ENCODE results near the gene CHAF1A. TPM values are rescaled to one million over a fixed set of nuclear protein-coding genes. Genes with fewer than 3 reads are reported as not detected.

Gene CHAF1A
- total and polyA plus RNA-seq, 7 experiments from 2014 or later, result 3.2 to 71.2 (median 12.4) TPM

DNA sequence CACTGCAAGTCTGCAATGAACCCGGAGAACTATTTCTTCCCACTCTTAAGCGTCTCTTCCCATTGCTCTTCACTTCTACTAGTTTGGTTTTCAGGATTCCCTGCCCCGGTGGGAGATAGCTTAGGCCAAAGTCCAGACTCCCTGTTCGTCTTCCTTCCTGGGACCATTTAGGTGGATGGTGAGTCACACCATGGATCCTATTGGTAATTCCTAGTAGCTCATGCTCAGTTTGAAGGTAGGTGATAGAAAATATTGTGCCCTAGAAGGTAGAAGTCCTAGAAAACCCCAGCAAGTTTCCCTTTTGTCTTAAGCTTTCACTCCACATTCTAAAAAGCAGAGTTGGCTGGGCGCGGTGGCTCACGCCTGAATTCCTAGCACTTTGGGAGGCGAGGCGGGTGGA is 13.8 kb downstream of the CHAF1A start:
- H3K9me3 Mint-ChIP-seq, result no peaks in the 10 kb centered on the region
- peaks cover 0 to 14% (median 8%) of the 10 kb centered on the region in 5 donors for H3K36me3 Mint-ChIP-seq
- ChIA-PET CTCF (no interaction called here), POLR2A (interaction anchor here (0.7 to 1.3 kb wide), 2 partner anchors 11 to 21 kb away, joined by 3 to 6 read pairs; no protein-coding TSS in a partner anchor)
- intact Hi-C loops (cut with micrococcal nuclease), result no loop called here
- H3K27me3 Mint-ChIP-seq, result no peaks in the 10 kb centered on the region
- H3K4me3 Mint-ChIP-seq, result no peak overlapping the region
- Histone ChIP-seq H3K4me1 (ENCODE audit: control insufficient read depth in 2 of 2, insufficient read depth in 2 of 2, low read length in 2 of 2) (no peaks in the 10 kb centered on the region), H3K4me3 (ENCODE audit: low read length) (no peak overlapping the region), H3K36me3 (ENCODE audit: control insufficient read depth in 2 of 3, insufficient read depth in 3 of 3, low read length in 3 of 3) (peaks cover 0 to 6% (median 0%) of the 10 kb centered on the region in 3 experiments), H3K27ac (ENCODE audit: low read depth, low read length) (no peak overlapping the region), H3K27me3 (ENCODE audit: control insufficient read depth in 2 of 2, insufficient read depth in 2 of 2, low read length in 2 of 2) (no peaks in the 10 kb centered on the region), H3K9me3 (ENCODE audit: control insufficient read depth in 2 of 3, low read length in 3 of 3) (no peaks in the 10 kb centered on the region)
- H3K27ac Mint-ChIP-seq, result no peak overlapping the region
- H3K4me1 Mint-ChIP-seq, result peaks cover 0 to 4% (median 0%) of the 10 kb centered on the region in 7 donors
- DNase-seq (no peak), ATAC-seq (no peak)

DNA sequence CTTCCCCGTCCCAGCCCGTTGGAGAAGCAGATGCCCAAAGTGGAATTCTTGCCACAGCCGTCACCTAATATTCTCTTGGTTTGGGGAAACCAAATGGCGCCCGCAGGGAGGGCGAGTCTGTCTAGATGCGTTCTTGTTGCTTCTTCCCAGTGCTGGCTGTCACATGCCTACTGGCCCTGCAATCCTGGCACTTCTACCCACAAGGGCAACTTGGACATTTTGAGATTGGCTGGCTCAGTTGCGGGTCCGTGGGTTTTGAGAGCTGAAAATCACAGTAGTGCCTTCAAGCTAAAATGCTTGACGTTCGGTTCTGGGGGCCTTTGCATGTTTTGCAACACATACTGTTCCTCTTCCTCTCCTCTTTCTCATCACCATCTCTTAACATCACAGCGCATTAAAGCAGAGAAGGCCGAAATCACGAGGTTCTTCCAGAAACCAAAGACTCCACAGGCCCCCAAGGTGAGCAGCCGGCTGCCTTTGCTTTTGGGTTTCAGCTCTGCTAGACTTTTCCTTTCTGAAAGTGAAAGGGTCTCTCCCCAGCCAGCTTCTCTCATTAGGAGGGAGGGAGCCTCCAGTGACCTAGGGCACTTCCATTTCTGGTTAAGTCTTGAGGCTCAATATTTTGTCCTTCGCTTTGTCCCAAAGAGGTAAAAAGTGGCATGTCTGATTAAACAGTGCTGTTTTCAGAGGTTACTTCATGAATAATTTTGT is 21.1 kb downstream of the CHAF1A start:
- intact Hi-C loops (cut with micrococcal nuclease), result no loop called here
- no peak for DNase-seq
- H3K27ac Mint-ChIP-seq, result no peak overlapping the region
- peaks cover 0 to 29% (median 5%) of the 10 kb centered on the region in 5 donors for H3K36me3 Mint-ChIP-seq
- H3K4me3 ChIP-seq (ENCODE audit: low read length), result no peak overlapping the region
- peaks cover 0 to 10% (median 0%) of the 10 kb centered on the region in 3 experiments for H3K36me3 ChIP-seq (ENCODE audit: control insufficient read depth in 2 of 3, insufficient read depth in 3 of 3, low read length in 3 of 3)
- H3K27me3 ChIP-seq (ENCODE audit: control insufficient read depth in 2 of 2, insufficient read depth in 2 of 2, low read length in 2 of 2), result no peaks in the 10 kb centered on the region
- H3K4me1 Mint-ChIP-seq, result peaks cover 0 to 9% (median 0%) of the 10 kb centered on the region in 7 donors
- ATAC-seq, result no peak
- H3K27ac ChIP-seq (ENCODE audit: low read depth, low read length), result no peak overlapping the region
- no peaks in the 10 kb centered on the region for H3K9me3 Mint-ChIP-seq
- H3K4me3 Mint-ChIP-seq, result no peak overlapping the region
- CTCF ChIA-PET, result no interaction called here
- POLR2A ChIA-PET, result no interaction called here
- H3K4me1 ChIP-seq (ENCODE audit: control insufficient read depth in 2 of 2, insufficient read depth in 2 of 2, low read length in 2 of 2), result no peaks in the 10 kb centered on the region
- H3K27me3 Mint-ChIP-seq, result no peaks in the 10 kb centered on the region
- no peaks in the 10 kb centered on the region for H3K9me3 ChIP-seq (ENCODE audit: control insufficient read depth in 2 of 3, low read length in 3 of 3)

DNA sequence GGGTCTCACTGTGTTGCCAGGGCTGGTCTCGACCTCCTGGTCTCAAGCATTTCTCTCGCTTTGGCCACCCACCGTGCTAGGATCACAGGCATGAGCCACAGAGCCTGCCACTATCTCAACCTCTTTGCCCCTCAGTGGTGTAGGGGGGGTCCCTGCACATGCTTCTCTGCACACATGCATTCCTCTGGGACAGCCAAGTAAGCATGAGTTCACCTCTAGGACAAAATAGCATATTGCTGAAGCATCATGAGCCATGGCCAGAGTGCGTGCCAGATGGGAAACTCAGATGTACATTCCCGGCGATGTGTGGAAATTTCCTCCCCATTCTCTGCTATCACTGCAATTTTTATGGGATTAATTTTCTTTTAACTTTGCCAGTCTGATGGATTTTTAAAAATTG is 23.1 kb downstream of the CHAF1A start:
- Histone ChIP-seq H3K9me3 (ENCODE audit: control insufficient read depth in 2 of 3, low read length in 3 of 3) (no peaks in the 10 kb centered on the region), H3K4me1 (ENCODE audit: control insufficient read depth in 2 of 2, insufficient read depth in 2 of 2, low read length in 2 of 2) (no peaks in the 10 kb centered on the region), H3K4me3 (ENCODE audit: low read length) (no peak overlapping the region), H3K36me3 (ENCODE audit: control insufficient read depth in 2 of 3, insufficient read depth in 3 of 3, low read length in 3 of 3) (peaks cover 0 to 28% (median 5%) of the 10 kb centered on the region in 3 experiments), H3K27ac (ENCODE audit: low read depth, low read length) (no peak overlapping the region), H3K27me3 (ENCODE audit: control insufficient read depth in 2 of 2, insufficient read depth in 2 of 2, low read length in 2 of 2) (no peaks in the 10 kb centered on the region)
- no peaks in the 10 kb centered on the region for H3K27me3 Mint-ChIP-seq
- H3K4me3 Mint-ChIP-seq, result no peak overlapping the region
- H3K36me3 Mint-ChIP-seq, result peaks cover 4 to 36% (median 13%) of the 10 kb centered on the region in 5 donors
- no peak for ATAC-seq
- POLR2A ChIA-PET, result no interaction called here
- CTCF ChIA-PET, result no interaction called here
- H3K4me1 Mint-ChIP-seq, result peaks cover 0 to 11% (median 0%) of the 10 kb centered on the region in 7 donors
- H3K27ac Mint-ChIP-seq, result no peak overlapping the region
- H3K9me3 Mint-ChIP-seq, result no peaks in the 10 kb centered on the region
- no peak for DNase-seq
- intact Hi-C loops (cut with micrococcal nuclease), result no loop called here

DNA sequence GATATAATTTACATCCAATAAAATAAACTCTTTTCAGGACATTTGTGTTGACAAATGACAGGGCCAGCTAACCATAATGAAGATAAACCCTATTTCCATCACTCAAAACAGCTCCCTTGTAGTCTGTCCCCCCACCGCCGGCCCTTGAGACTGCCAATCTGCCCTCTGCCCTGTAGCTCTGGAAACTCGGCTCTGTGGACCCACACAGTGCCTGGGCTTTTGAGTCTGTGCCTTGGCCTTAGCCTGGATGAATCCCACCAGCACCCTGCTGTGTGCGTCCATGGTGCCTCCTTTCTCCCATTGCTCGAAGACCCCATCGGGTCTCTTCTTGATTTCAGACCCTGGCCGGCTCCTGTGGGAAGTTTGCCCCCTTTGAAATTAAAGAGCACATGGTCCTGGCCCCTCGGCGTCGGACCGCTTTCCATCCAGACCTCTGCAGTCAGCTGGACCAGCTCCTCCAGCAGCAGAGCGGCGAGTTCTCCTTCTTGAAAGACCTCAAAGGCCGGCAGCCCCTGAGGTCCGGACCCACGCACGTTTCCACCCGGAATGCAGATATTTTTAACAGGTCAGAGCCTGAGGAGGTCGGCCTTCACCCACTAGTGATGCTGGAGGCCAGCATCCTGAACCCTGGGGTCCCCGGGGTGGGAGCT is 26.0 kb downstream of the CHAF1A start:
- Mint-ChIP-seq H3K4me1 (peaks cover 0 to 7% (median 0%) of the 10 kb centered on the region in 7 donors), H3K4me3 (no peak overlapping the region), H3K27ac (peak overlapping the region in 1 of 9 donors; percentile 25), H3K9me3 (no peaks in the 10 kb centered on the region), H3K36me3 (peaks cover 4 to 32% (median 14%) of the 10 kb centered on the region in 5 donors), H3K27me3 (no peaks in the 10 kb centered on the region)
- ChIA-PET CTCF (interaction anchor here (0.5 kb wide), 1 partner anchor 157 kb away, joined by 3 read pairs; no protein-coding TSS in a partner anchor), POLR2A (no interaction called here)
- H3K27ac ChIP-seq (ENCODE audit: low read depth, low read length), result no peak overlapping the region
- intact Hi-C loops (cut with micrococcal nuclease), result no loop called here
- no peaks in the 10 kb centered on the region for H3K4me1 ChIP-seq (ENCODE audit: control insufficient read depth in 2 of 2, insufficient read depth in 2 of 2, low read length in 2 of 2)
- no peaks in the 10 kb centered on the region for H3K9me3 ChIP-seq (ENCODE audit: control insufficient read depth in 2 of 3, low read length in 3 of 3)
- no peak overlapping the region for H3K4me3 ChIP-seq (ENCODE audit: low read length)
- DNase-seq (no peak), ATAC-seq (no peak)
- no peaks in the 10 kb centered on the region for H3K27me3 ChIP-seq (ENCODE audit: control insufficient read depth in 2 of 2, insufficient read depth in 2 of 2, low read length in 2 of 2)
- H3K36me3 ChIP-seq (ENCODE audit: control insufficient read depth in 2 of 3, insufficient read depth in 3 of 3, low read length in 3 of 3), result peaks cover 0 to 51% (median 5%) of the 10 kb centered on the region in 3 experiments

DNA sequence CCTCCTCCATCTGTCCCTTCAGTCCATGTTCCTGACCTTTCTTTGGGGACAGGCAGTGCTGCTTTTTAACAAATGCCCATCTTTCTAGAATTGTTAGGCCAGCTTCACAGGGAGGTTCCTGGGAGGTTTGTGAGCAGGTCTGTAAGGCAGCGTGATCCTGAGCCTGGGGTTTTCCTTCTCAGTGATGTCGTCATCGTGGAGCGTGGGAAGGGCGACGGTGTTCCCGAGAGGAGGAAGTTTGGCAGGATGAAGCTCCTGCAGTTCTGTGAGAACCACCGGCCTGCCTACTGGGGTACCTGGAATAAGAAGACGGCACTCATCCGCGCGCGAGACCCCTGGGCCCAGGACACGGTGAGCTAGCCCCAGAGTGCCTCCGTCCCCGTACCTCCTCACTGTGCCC is 26.8 kb downstream of the CHAF1A start:
- no peak overlapping the region for H3K27ac ChIP-seq (ENCODE audit: low read depth, low read length)
- POLR2A ChIA-PET, result no interaction called here
- H3K36me3 ChIP-seq (ENCODE audit: control insufficient read depth in 2 of 3, insufficient read depth in 3 of 3, low read length in 3 of 3), result peaks cover 0 to 43% (median 5%) of the 10 kb centered on the region in 3 experiments
- no peaks in the 10 kb centered on the region for H3K27me3 ChIP-seq (ENCODE audit: control insufficient read depth in 2 of 2, insufficient read depth in 2 of 2, low read length in 2 of 2)
- no peak for DNase-seq
- peaks cover 0 to 2% (median 0%) of the 10 kb centered on the region in 7 donors for H3K4me1 Mint-ChIP-seq
- H3K4me3 Mint-ChIP-seq, result no peak overlapping the region
- H3K4me1 ChIP-seq (ENCODE audit: control insufficient read depth in 2 of 2, insufficient read depth in 2 of 2, low read length in 2 of 2), result no peaks in the 10 kb centered on the region
- H3K9me3 Mint-ChIP-seq, result no peaks in the 10 kb centered on the region
- ATAC-seq, result no peak
- H3K27me3 Mint-ChIP-seq, result no peaks in the 10 kb centered on the region
- H3K9me3 ChIP-seq (ENCODE audit: control insufficient read depth in 2 of 3, low read length in 3 of 3), result no peaks in the 10 kb centered on the region
- intact Hi-C loops (cut with micrococcal nuclease), result no loop called here
- no peak overlapping the region for H3K4me3 ChIP-seq (ENCODE audit: low read length)
- CTCF ChIA-PET, result no interaction called here
- no peak overlapping the region for H3K27ac Mint-ChIP-seq
- H3K36me3 Mint-ChIP-seq, result peaks cover 4 to 26% (median 11%) of the 10 kb centered on the region in 5 donors

DNA sequence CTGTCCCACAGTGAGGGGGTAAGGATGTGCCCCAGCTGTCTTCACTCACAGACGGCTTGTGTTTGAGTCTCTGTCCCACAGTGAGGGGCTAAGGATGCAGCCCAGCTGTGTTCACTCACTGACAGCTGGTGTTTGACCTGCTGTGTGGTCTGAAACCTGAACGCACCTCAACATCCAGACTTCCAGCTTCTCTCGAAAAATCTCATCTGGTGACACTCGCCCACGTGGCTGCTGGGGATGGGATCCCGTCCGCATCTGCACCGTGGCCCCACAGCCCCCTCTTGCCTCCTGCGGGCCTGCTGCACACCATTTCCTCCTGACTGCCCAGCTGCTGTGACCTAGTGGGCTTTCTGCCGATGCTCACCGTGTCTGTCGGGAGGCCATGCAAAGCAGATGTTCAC is 27.3 kb downstream of the CHAF1A start:
- H3K36me3 ChIP-seq (ENCODE audit: control insufficient read depth in 2 of 3, insufficient read depth in 3 of 3, low read length in 3 of 3), result peaks cover 0 to 43% (median 5%) of the 10 kb centered on the region in 3 experiments
- intact Hi-C loops (cut with micrococcal nuclease), result no loop called here
- no peaks in the 10 kb centered on the region for H3K27me3 Mint-ChIP-seq
- peak overlapping the region in 1 of 9 donors; percentile 23 for H3K27ac Mint-ChIP-seq
- ATAC-seq, result no peak
- DNase-seq, result no peak
- no peaks in the 10 kb centered on the region for H3K27me3 ChIP-seq (ENCODE audit: control insufficient read depth in 2 of 2, insufficient read depth in 2 of 2, low read length in 2 of 2)
- no peaks in the 10 kb centered on the region for H3K9me3 Mint-ChIP-seq
- CTCF ChIA-PET, result no interaction called here
- H3K4me3 Mint-ChIP-seq, result no peak overlapping the region
- H3K36me3 Mint-ChIP-seq, result peaks cover 6 to 30% (median 14%) of the 10 kb centered on the region in 5 donors
- no peak overlapping the region for H3K27ac ChIP-seq (ENCODE audit: low read depth, low read length)
- H3K9me3 ChIP-seq (ENCODE audit: control insufficient read depth in 2 of 3, low read length in 3 of 3), result no peaks in the 10 kb centered on the region
- peaks cover 0 to 2% (median 0%) of the 10 kb centered on the region in 7 donors for H3K4me1 Mint-ChIP-seq
- POLR2A ChIA-PET, result no interaction called here
- H3K4me3 ChIP-seq (ENCODE audit: low read length), result no peak overlapping the region
- H3K4me1 ChIP-seq (ENCODE audit: control insufficient read depth in 2 of 2, insufficient read depth in 2 of 2, low read length in 2 of 2), result no peaks in the 10 kb centered on the region
